GM23248 (cell line): ENCODE data around the gene CDK14.

Experiments
- EZH2 ChIP-seq: fragments of 200-600 bp; sonication (generic); IDR thresholded peaks from 2 replicates; pipeline ENCODE4 v1.6.1; 2018; ENCODE audit warnings: antibody characterized with exemption, mild to moderate bottlenecking; ENCODE audit not compliant: insufficient read depth, poor library complexity, severe bottlenecking
- EZH2phosphoT487 ChIP-seq: fragments of 200-600 bp; sonication (generic); IDR thresholded peaks from 2 replicates; pipeline ENCODE4 v1.6.1; 2018; ENCODE audit warnings: antibody characterized with exemption, moderate library complexity, mild to moderate bottlenecking, low read depth; ENCODE audit not compliant: insufficient read depth

DNA sequence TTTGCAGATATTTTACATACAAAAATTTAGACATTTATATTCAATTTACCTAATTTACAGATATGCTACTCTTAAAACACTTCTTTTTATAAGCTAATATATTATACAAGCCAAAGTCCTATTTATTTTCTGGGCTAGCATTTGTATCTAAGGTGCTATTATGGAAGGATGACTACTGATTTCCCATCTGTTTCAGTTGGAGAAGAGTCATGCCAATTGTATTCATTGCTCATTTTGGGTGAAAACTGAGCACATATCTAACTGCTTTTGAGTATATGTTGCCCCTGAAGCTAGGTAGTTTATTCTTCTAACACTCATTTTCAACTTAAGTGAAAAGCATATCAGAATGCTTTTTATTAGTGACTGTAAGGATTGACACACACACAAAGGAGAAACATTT lies 172.9 kb downstream of the CDK14 start:
- TF ChIP-seq EZH2, result no peak
- no peak for TF ChIP-seq EZH2phosphoT487
